Loucy (cell line): ENCODE measurements around the gene FYB2.

ENCODE experiments used
- H2AFZ ChIP-seq: fragments of 200-600 bp; sonication (generic); 2 replicates; pipeline ENCODE4 v1.6.0; 2016; ENCODE audit warnings: antibody characterized with exemption, mild to moderate bottlenecking, low read length, moderate library complexity
- H3F3A ChIP-seq: fragments of 200-600 bp; 2 replicates; pipeline ENCODE4 v1.6.0; 2016; ENCODE audit warnings: antibody characterized with exemption, low read depth, mild to moderate bottlenecking
- H3K27me3 ChIP-seq: fragments of 200-600 bp; sonication (generic); 2 replicates; pipeline ENCODE4 v1.6.1; 2014; ENCODE audit warnings: low read length, mild to moderate bottlenecking; ENCODE audit not compliant: insufficient read depth, poor library complexity, severe bottlenecking
- H3K36me3 ChIP-seq: fragments of 200-600 bp; sonication (generic); 2 replicates; pipeline ENCODE4 v1.6.1; 2016; ENCODE audit warnings: low read length; ENCODE audit not compliant: insufficient read depth
- H3K4me1 ChIP-seq: fragments of 200-600 bp; sonication (generic); 2 replicates; pipeline ENCODE4 v1.5.1; 2014; ENCODE audit warnings: low read length, mild to moderate bottlenecking; ENCODE audit not compliant: insufficient read depth, poor library complexity, severe bottlenecking
- H3K4me2 ChIP-seq: fragments of 200-600 bp; sonication (generic); 2 replicates; pipeline ENCODE4 v1.6.0; 2014; ENCODE audit warnings: antibody characterized with exemption, low read length, low read depth, mild to moderate bottlenecking; ENCODE audit not compliant: poor library complexity, severe bottlenecking
- H3K4me3 ChIP-seq: fragments of 200-600 bp; sonication (generic); 2 replicates; pipeline ENCODE4 v1.5.1; 2014; ENCODE audit warnings: low read length, mild to moderate bottlenecking, mixed read lengths; ENCODE audit not compliant: poor library complexity, severe bottlenecking
- H3K79me2 ChIP-seq: fragments of 200-600 bp; sonication (generic); 2 replicates; pipeline ENCODE4 v1.6.1; 2014; ENCODE audit warnings: low read length; ENCODE audit not compliant: insufficient read depth
- H3K9ac ChIP-seq: fragments of 200-600 bp; sonication (generic); 2 replicates; pipeline ENCODE4 v1.6.0; 2014; ENCODE audit warnings: mild to moderate bottlenecking, low read depth, low read length, moderate library complexity; ENCODE audit not compliant: poor library complexity, severe bottlenecking
- H3K9me2 ChIP-seq: fragments of 200-600 bp; sonication (generic); replicated peaks from 2 replicates; pipeline ENCODE4 v1.6.1; 2016; ENCODE audit warnings: low read depth, low read length, mixed read lengths
- H3K9me3 ChIP-seq: fragments of 200-600 bp; sonication (generic); 2 replicates; pipeline ENCODE4 v1.6.1; 2014; ENCODE audit warnings: mild to moderate bottlenecking, antibody characterized with exemption, low read length, low read depth; ENCODE audit not compliant: insufficient read depth
- H4K20me1 ChIP-seq: fragments of 200-600 bp; sonication (generic); 2 replicates; pipeline ENCODE4 v1.6.0; 2014; ENCODE audit warnings: antibody characterized with exemption, low read length, mild to moderate bottlenecking; ENCODE audit not compliant: insufficient read depth, poor library complexity, severe bottlenecking
- CTCF ChIP-seq: fragments of 200-600 bp; sonication (generic); conservative IDR thresholded peaks from 2 replicates; pipeline ENCODE4 v1.5.1; 2014; ENCODE audit warnings: mild to moderate bottlenecking, antibody characterized with exemption, low read length
- EZH2phosphoT487 ChIP-seq: fragments of 200-600 bp; IDR thresholded peaks from 2 replicates; pipeline ENCODE4 v1.6.1; 2018; ENCODE audit warnings: antibody characterized with exemption, mild to moderate bottlenecking, moderate library complexity, borderline replicate concordance

Gene FYB2

DNA sequence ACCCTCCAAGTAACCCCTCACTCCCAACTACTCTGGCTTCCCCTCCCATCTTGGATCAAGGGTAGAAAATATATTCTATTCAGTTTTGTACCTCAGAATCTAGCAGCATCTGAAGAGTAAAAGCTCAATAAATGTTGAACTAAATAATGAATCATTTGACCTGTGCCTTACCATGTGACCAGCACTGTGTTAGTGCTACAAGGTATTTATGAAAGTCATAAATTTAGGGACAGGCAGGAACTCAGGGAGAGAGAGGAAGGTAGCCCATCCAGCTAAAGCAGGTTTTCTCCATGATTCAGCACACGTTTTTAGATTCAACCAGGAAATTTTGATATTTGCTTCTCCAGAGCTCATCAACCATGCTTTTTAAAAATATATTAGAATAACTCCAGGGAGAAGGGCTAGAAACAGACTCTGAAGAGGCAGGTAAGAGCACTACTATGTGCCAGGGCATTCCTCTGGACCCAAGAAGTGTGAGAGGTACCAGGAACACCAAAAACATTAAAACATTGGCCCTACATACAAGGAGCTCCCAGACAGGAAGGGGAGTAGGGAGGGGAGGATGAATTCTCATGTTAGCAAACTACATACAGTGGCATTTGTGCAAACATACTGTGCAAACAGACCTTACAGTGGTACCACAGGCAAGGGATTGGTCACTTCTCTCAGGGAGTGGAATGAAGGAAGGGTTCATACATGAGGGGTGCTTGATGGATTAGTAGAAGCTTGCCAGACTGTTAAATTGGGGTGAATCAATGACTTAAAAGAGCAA is 64.3 kb downstream of the FYB2 start:
- H3K4me1 ChIP-seq, result no peaks in the 10 kb centered on the region
- no peaks in the 10 kb centered on the region for H4K20me1 ChIP-seq
- no peak overlapping the region for H3K4me2 ChIP-seq
- TF ChIP-seq CTCF (no peak), EZH2phosphoT487 (no peak)
- H3K9me2 ChIP-seq, result no peaks in the 10 kb centered on the region
- H3K9ac ChIP-seq, result no peak overlapping the region
- H2AFZ ChIP-seq, result no peak overlapping the region
- no peak overlapping the region for H3K4me3 ChIP-seq
- H3K79me2 ChIP-seq, result no peaks in the 10 kb centered on the region
- no peaks in the 10 kb centered on the region for H3K36me3 ChIP-seq
- no peaks in the 10 kb centered on the region for H3K27me3 ChIP-seq
- no peaks in the 10 kb centered on the region for H3K9me3 ChIP-seq
- no peaks in the 10 kb centered on the region for H3F3A ChIP-seq

GRCh38 chr1:56745231-56745630 is 74.0 kb downstream of the FYB2 start:
- no peaks in the 10 kb centered on the region for H3F3A ChIP-seq
- H3K4me3 ChIP-seq, result no peak overlapping the region
- no peaks in the 10 kb centered on the region for H3K4me1 ChIP-seq
- H3K36me3 ChIP-seq, result no peaks in the 10 kb centered on the region
- no peak overlapping the region for H2AFZ ChIP-seq
- no peaks in the 10 kb centered on the region for H3K9me2 ChIP-seq
- H4K20me1 ChIP-seq, result no peaks in the 10 kb centered on the region
- H3K9me3 ChIP-seq, result no peaks in the 10 kb centered on the region
- no peaks in the 10 kb centered on the region for H3K79me2 ChIP-seq
- H3K4me2 ChIP-seq, result no peak overlapping the region
- no peaks in the 10 kb centered on the region for H3K27me3 ChIP-seq
- TF ChIP-seq EZH2phosphoT487, result no peak
- no peak for TF ChIP-seq CTCF
- no peak overlapping the region for H3K9ac ChIP-seq

DNA sequence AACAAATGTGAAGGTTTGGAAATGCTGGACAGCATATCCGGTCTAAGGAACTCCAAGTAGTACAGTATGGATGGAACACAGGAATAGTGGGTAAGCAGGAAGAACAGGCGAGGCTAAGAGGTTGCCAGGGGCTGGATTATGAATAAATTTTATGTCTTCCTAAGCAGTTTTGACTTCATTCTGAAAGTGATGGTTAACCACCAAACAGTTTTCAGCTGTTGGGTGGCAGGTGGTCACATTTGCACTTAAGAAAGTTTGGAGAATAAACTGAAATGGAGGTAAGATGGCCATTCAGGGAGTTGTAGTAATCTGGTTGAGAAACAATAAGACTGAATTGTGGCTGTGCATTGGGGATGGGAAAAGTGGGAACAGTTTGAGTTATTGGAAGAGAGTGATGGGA is 90.2 kb downstream of the FYB2 start:
- TF ChIP-seq EZH2phosphoT487 (no peak), CTCF (no peak)
- no peak overlapping the region for H2AFZ ChIP-seq

More for the DNA sequence above, 90.2 kb downstream of the FYB2 start:
- Histone ChIP-seq H3K9me2 (no peaks in the 10 kb centered on the region), H3K4me3 (no peak overlapping the region), H3K9me3 (no peaks in the 10 kb centered on the region), H3F3A (no peaks in the 10 kb centered on the region), H3K9ac (no peak overlapping the region), H3K79me2 (no peaks in the 10 kb centered on the region), H4K20me1 (no peaks in the 10 kb centered on the region), H3K27me3 (no peaks in the 10 kb centered on the region), H3K4me1 (no peaks in the 10 kb centered on the region), H3K36me3 (no peaks in the 10 kb centered on the region), H3K4me2 (no peak overlapping the region)
